Measurements from ENCODE around the gene OFD1. TPM values are rescaled to one million over a fixed set of nuclear protein-coding genes. Genes with fewer than 3 reads are reported as not detected.
"Not testable (repeated sequence)": the region's sequence is repeated elsewhere in the genome, so short reads cannot be mapped to it uniquely, and the experiment has no call there.

Gene OFD1
- total and polyA plus RNA-seq, 8 donors, result 13.1 to 91.0 (median 19.8) TPM

- no peak for FAIRE-seq
- H3K27ac ChIP-seq, result peak overlapping the region in 2 of 4 donors; percentile 54 to 55
- intact Hi-C loops (cut with DNase I), result no loop called here
Measured at GRCh38 chrX:13721371-13721770, 13.2 kb upstream of the OFD1 start.

GRCh38 chrX:13721819-13722519 lies 12.6 kb upstream of the OFD1 start:
- FAIRE-seq (no peak), ATAC-seq (peak; percentile 81 to 90 (median 90)), DNase-seq (no peak)
- H3K4me3 ChIP-seq, result no peak overlapping the region
- intact Hi-C loops (cut with DNase I), result no loop called here
- WGBS, 2 donors, result 19 to 59% methylated on average over 7 of the region's 7 CpGs
- no peaks in the 10 kb centered on the region for H3K9me3 ChIP-seq
- TF ChIP-seq CTCF (IDR thresholded peaks at IDR 0.05), result no peak
- H3K4me1 ChIP-seq, result peaks cover 4 to 8% (median 5%) of the 10 kb centered on the region in 3 donors
- no peaks in the 10 kb centered on the region for H3K27me3 ChIP-seq
- H3K36me3 ChIP-seq, result peaks cover 0 to 11% (median 0%) of the 10 kb centered on the region in 3 donors
- H3K27ac ChIP-seq, result peak overlapping the region in 2 of 4 donors; percentile 54 to 55

More at GRCh38 chrX:13721371-13721770, 13.2 kb upstream of the OFD1 start:
- no peaks in the 10 kb centered on the region for H3K9me3 ChIP-seq
- no peak for TF ChIP-seq CTCF (IDR thresholded peaks at IDR 0.05)
- ATAC-seq, result peak in 2 of 4 donors; percentile 5 to 22
- no peak for DNase-seq
- WGBS, 2 donors, result 64 to 82% methylated on average over 4 of the region's 4 CpGs
- no peaks in the 10 kb centered on the region for H3K27me3 ChIP-seq
- H3K36me3 ChIP-seq, result peaks cover 0 to 11% (median 0%) of the 10 kb centered on the region in 3 donors
- H3K4me3 ChIP-seq, result no peak overlapping the region
- H3K4me1 ChIP-seq, result peaks cover 4 to 8% (median 5%) of the 10 kb centered on the region in 3 donors

GRCh38 chrX:13724878-13725277 lies 9.7 kb upstream of the OFD1 start:
- H3K36me3 ChIP-seq; H3K27me3 ChIP-seq; H3K4me1 ChIP-seq; DNase-seq; H3K9me3 ChIP-seq; H3K27ac ChIP-seq; H3K4me3 ChIP-seq; intact Hi-C loops (cut with DNase I); ATAC-seq; FAIRE-seq: not testable (repeated sequence)
- 80 to 90% methylated on average over 9 of the region's 9 CpGs for WGBS, 2 donors

GRCh38 chrX:13726583-13726982 lies 8.0 kb upstream of the OFD1 start:
- WGBS, 2 donors, result 96% methylated on average over 2 of the region's 2 CpGs
- intact Hi-C loops (cut with DNase I); H3K27ac ChIP-seq; DNase-seq; H3K27me3 ChIP-seq; FAIRE-seq; H3K9me3 ChIP-seq; ATAC-seq; H3K4me3 ChIP-seq; H3K36me3 ChIP-seq: not testable (repeated sequence)
- H3K4me1 ChIP-seq, result peaks cover 0 to 15% (median 0%) of the 10 kb centered on the region in 3 donors

GRCh38 chrX:13730523-13730922 lies 4.0 kb upstream of the OFD1 start:
- FAIRE-seq, ATAC-seq, H3K27ac ChIP-seq, H3K36me3 ChIP-seq, H3K4me3 ChIP-seq, H3K9me3 ChIP-seq, DNase-seq, H3K27me3 ChIP-seq: not testable (repeated sequence)
- intact Hi-C loops (cut with DNase I), result loop anchor here in 1 of 3 donors (10.0 kb wide), 1 partner anchor 46 kb away; the partner anchor contains the start of gene RAB9A
- WGBS, 2 donors, result 78 to 86% methylated on average over 1 of the region's 1 CpG
- peaks cover 0 to 27% (median 4%) of the 10 kb centered on the region in 3 donors for H3K4me1 ChIP-seq

GRCh38 chrX:13732246-13733067 lies 2.1 kb upstream of the OFD1 start:
- FAIRE-seq (no peak), DNase-seq (no peak), ATAC-seq (peak in 2 of 4 donors; percentile 1)
- H3K27me3 ChIP-seq, result no peaks in the 10 kb centered on the region
- H3K9me3 ChIP-seq, result no peaks in the 10 kb centered on the region
- no peaks in the 10 kb centered on the region for H3K36me3 ChIP-seq
- peaks cover 0 to 30% (median 4%) of the 10 kb centered on the region in 3 donors for H3K4me1 ChIP-seq
- peak overlapping the region in 2 of 4 donors; percentile 59 to 75 for H3K27ac ChIP-seq
- intact Hi-C loops (cut with DNase I), result loop anchor here in 1 of 3 donors (10.0 kb wide), 1 partner anchor 48 kb away; the partner anchor contains the start of gene RAB9A
- 24 to 53% methylated on average over 7 of the region's 7 CpGs for WGBS, 2 donors
- no peak overlapping the region for H3K4me3 ChIP-seq
- no peak for TF ChIP-seq CTCF (IDR thresholded peaks at IDR 0.05)
